HG03558 (cell line): ENCODE results near the gene BFSP2.
"Not testable (repeated sequence)": the region's sequence is repeated elsewhere in the genome, so short reads cannot be mapped to it uniquely, and the experiment has no call there.

Source experiments
- ATAC-seq: cut with Tn5 transposase; IDR thresholded peaks from one replicate; pipeline ENCODE4 v1.9.1; 2021; ENCODE audit warnings: moderate number of reproducible peaks; ENCODE audit not compliant: unreplicated experiment; ENCODE audit errors: extremely low read depth

The BFSP2 gene

DNA sequence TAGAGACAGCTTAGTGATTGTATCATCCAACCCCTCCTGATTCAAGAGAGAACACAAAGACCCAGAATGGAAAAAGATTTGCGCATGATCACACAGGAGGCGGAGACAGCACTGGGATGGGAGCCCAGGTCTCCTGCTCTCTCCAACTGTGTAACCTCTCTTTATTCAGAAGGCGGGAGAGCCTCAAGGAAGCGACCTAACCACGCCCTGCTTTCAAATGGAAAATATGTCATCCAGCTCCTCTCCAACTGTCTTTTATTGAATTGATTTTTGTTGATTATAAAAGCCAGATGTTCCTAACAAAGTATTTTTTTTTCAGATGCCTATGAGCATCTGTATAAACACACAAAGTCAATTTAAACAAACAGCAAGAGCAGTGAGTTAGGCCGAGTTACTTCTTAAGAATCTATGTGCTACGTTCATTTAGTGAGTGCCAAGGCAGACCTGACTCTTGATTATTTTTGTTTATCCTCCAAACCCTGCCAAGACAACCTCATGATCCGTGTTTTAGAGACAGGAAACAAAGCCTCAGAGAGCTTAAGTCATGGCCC, 74.5 kb downstream of the BFSP2 start:
- no peak for ATAC-seq

DNA sequence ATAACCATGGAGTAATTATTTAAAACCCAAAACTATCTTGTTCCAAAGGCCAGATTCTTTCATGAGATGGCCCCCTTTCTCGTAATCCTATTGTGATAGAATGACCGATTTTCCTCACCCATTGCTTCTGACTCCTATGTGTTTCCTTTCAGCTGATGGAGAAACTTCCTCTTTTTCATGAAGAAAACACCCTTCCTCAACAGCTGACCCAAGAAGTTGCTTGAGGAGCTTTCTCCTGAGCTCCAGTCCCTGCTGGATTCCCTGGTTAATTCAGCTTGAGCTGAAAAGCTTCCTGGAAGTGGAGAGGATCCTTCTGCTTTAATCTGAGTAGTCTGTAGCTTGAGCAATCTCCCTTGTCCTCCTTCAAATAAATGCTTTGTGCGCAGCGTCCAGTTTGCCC, 75.0 kb downstream of the BFSP2 start:
- ATAC-seq = no peak

GRCh38 chr3:133475245-133476010, 75.6 kb downstream of the BFSP2 start:
- peak; percentile 56 for ATAC-seq

DNA sequence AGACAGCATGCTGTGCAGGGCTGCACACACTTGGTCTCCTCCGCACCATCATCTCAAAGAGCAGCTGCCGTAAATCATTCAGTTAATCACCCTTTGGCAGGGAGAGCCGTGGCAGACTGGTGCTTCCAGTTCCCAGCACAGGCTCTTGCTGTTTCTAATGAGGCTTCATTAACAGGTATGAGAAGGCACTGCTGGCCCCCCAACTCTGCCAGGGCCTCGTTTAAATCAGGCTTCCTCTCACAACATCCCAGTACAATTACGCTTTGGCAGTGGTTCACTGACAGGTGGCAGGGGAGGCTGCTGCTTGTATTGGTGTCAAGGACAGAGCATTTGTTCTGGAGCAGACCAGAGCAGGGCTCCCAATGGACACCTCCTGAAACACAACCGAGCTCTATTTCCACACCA, 77.1 kb downstream of the BFSP2 start:
- no peak for ATAC-seq

DNA sequence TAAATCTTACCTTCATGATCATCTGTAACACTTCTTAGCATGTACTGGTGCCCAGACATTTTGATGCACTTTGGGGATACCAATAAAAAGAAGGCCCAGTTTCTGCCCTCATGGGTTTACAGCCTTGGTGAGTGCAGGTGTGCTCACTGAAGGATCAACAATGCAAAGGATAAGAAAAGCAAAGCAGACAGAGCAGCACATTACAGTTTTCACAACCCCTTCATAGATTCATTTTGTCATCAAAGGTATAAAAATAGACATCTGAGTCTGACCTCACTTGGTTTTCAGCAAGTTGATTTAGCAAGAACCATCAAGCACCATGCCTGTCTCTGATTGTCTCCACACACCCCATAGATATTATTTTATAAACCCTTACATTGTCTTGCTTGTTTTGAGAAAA, 77.6 kb downstream of the BFSP2 start:
- ATAC-seq = peak; percentile 30

GRCh38 chr3:133478624-133479023, 78.8 kb downstream of the BFSP2 start:
- no peak for ATAC-seq

GRCh38 chr3:133479401-133479800, 79.5 kb downstream of the BFSP2 start:
- ATAC-seq = no peak

- peak; percentile 37 for ATAC-seq
Observed at GRCh38 chr3:133479895-133480669, 80.2 kb downstream of the BFSP2 start.

GRCh38 chr3:133482474-133482873, 82.6 kb downstream of the BFSP2 start:
- ATAC-seq = not testable (repeated sequence)

DNA sequence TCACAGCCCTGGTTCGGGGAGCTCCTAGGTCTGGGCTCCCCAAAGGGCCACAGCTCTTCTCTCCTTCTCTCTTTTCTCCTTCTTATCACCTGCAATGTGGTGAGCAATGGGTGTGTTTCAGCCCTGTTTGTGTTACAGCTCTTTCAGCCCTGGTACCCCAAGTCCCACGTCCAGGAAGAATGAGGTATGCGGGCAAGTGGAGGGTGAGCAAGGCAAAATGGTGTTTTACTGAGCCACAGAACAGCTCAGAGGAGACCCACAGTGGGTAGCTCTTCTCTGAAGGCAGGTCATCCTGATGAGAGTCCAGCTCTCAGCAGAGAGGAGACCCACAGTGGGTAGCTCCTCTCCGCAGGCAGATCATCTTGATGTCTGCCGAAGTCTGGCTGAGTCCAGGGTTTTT, 86.8 kb downstream of the BFSP2 start:
- no peak for ATAC-seq

GRCh38 chr3:133487204-133487603, 87.3 kb downstream of the BFSP2 start:
- no peak for ATAC-seq

DNA sequence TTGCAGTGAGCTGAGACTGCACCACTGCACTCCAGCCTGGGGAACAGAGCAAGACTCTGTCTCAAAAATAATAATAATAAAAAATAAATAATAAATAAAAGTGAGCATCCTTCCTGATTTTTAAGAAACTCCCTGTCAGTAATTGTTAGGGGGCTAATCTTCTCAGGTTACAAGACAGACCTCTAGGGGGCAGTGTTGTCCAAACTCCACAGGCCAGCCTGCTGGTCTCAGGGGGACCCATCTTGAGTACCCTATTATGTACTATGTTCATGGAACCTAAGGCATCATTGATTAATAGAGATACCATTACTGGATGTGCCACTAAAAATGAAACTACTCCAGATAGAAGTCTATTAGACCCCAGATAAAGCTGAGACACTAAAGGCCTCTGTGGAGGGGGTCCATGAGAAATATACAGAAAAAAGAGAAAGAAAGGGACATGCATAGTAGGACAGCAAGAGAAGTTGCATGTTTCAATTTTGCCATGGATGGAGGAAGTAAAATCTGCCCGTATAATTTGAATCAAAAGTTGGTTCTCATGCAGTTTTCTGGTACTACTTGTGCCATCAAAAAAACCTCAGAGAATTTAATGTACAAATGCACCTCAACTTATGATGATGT, 88.2 kb downstream of the BFSP2 start:
- no peak for ATAC-seq

DNA sequence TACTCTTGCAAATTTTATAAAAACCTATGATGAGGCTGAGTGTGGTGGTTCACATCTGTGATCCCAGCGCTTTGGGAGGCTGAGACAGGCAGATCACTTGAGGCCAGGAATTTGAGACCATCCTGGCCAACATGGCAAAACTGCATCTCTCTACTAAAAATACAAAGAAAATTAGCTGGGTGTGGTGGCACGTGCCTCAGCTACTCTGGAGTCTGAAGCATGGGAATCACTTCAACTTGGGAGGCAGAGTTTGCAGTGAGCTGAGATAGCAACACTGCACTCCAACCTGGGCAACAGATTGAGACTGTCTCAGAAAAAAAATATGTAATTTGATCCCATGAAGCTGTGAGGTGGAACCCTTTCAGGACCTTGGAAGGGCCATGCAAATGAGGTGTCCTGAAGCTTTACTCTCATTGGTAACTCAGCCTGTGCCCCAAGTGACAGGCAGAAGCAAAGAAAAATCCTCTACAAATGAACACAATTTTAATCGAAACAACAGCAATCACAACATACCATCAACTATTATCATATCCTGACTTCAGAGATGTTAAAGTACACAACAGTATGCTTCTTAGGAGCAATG, 89.0 kb downstream of the BFSP2 start:
- no peak for ATAC-seq

DNA sequence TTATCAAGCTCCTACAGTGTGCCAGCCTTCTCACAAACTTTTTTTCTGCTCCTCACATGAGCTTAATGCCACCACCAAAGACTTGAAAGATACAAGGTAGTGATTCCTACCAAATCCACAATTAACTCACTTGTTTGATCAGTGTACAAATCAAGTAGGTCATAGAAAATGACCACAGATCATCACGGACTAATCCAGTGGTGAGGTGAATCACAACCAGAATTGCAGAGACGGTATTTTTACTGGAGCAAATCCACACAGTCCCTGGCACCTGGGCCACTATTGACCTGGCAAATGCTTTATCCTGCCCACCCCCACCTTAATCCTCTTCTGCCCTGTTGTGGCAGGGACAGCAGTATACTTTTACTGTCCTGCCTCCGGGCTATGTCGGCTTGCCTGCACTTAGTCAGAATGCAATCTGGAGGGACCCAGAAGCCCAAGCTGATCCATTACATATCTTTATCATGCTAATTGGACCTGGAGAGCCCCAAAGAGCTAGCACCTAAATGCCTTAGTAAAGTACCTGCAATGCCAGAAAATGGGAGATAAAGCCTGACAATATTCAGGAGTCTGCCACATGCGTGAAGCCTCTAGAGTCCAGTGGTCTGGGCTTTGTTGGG, 89.7 kb downstream of the BFSP2 start:
- no peak for ATAC-seq

GRCh38 chr3:133490468-133491351, 90.9 kb downstream of the BFSP2 start:
- ATAC-seq = peak; percentile 79

DNA sequence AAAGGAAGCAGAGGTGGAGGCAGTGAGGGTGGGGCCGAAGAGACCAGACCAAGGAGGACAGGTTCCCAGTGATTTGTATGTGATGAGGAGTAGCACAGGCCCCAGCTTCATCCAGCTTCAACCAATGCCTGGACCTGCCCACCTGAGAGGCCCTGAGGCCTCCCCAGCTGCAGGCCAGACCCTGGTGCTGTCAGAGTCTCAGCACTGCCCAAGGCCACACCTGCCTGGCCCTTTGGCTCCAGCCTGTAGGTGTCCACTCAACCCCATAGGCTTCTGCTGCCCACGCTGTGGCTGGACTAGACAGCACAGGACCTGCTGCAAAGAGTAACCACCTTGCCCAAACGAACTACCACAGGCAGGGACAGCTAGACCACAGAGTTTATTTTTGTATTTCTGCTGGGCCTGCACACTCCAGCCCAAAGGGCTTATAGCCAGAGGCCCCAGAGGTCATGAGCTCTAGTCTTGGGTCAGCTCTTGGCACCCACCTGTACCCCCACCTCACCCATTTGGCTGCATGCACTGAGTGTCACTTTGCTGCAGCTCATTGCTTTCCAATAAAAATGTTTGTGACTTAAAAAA, 91.7 kb downstream of the BFSP2 start:
- no peak for ATAC-seq

DNA sequence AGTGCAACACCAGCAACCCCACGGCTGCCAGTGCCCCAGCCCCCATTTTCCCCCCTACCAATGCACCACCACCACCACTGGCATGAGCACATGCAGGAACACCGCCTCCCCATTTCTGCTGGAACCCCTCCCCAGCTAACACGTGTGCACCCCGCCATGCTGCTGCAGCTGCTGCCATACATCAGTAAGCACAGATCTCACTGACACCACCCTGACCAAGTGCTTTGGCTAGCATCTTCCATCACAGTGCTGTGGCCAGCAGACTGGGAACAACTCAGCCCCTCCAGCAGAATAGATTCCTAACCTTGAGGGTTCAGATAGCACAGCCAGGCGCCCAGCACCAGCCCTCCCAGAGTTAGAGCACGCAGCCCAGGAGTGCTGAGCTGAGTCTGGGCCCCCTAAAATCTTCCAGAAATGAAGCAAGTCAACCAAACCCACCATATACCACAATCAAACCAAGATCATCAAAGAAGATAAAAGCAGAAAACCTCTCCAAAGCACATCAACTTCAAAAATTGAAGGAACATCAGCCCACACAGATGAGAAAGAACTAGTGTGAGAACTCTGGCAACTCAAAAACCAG, 92.4 kb downstream of the BFSP2 start:
- no peak for ATAC-seq

DNA sequence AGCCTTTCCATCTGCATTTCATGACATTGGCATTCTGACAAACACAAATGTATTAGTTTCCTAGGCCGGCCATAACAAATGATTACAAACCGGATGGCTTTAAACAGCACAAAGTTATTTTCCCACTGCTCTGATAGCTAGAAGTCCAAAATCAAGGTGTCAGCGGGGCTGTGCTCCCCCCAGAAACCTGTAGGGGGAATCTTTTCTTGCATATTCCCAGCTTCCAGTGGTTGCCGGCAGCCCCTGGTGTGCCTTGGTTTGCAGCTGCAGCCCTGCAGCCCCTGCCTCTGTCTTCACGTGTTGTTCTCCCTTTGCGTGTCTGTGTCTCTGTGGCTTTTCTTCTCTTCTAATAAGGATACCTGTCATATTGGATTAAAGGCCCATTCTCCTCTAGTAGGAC, 94.6 kb downstream of the BFSP2 start:
- ATAC-seq = no peak
